HG03139 (cell line): ENCODE measurements around the gene REPS1.
A peak's percentile ranks its signal among the peaks of the same experiment; 100 is the strongest.

Experiments
- ATAC-seq: cut with Tn5 transposase; IDR thresholded peaks from one replicate; pipeline ENCODE4 v1.9.1; 2021; ENCODE audit not compliant: unreplicated experiment

Gene REPS1

GRCh38 chr6:138931660-138932059 is 56.4 kb downstream of the REPS1 start:
- ATAC-seq, result no peak

DNA sequence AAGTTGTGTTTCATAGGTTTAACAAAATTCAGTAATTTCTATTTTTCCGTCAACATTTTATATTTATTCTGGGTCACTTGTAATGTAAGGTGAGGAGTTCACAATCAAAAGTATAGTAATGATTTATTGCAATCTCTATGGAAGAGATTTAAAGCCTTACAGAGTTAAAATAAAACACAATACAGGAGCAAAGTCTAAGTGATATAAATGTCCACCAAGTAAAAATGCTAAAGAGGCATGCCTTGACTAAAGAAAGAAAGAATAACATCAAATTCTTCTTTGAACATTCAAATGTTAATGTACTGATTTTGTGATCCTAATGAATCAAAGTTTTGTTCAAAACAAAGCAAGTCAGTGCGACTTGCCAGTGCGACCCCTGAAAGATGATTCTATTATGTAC is 61.5 kb downstream of the REPS1 start:
- ATAC-seq, result no peak

- no peak for ATAC-seq
Measured at GRCh38 chr6:138925806-138926205, 62.2 kb downstream of the REPS1 start.

DNA sequence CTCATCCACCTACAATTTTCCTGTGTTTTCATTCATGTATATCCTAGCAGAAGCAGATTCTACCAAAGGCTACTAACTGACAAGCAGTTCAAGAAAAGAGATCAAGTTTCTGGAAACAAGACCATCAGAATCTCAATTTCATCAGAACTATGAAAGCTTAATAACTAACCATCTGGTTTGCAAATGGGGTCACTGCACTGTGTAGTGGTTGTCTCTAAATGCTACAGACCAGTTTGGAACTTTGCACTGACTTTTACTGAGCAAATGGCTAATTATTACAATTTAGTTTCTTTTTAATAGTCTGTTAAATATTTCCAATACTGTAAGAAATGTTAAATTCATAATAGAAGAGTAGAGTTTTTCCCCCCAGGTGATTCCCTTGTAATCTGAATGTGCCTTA is 64.5 kb downstream of the REPS1 start:
- no peak for ATAC-seq

GRCh38 chr6:138920906-138921305 is 67.1 kb downstream of the REPS1 start:
- no peak for ATAC-seq

DNA sequence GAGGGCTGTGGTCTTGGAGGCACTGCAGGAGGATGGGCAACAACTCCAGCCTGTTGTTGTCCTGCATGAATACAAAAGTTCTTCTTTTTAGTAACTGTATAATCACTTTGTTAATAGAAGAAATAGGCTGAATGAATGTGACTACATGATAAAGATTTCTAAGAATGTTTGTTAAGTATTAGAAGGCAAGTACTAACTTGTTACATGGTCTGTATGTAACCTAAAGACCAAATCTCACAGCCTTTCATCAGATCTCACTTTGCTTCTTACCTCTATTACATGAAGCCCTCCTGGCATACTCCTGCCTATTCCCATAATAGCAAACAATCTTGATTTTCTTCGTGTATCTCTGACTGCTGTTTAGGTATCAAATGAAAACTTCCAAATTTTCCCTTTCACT is 73.4 kb downstream of the REPS1 start:
- ATAC-seq, result no peak

DNA sequence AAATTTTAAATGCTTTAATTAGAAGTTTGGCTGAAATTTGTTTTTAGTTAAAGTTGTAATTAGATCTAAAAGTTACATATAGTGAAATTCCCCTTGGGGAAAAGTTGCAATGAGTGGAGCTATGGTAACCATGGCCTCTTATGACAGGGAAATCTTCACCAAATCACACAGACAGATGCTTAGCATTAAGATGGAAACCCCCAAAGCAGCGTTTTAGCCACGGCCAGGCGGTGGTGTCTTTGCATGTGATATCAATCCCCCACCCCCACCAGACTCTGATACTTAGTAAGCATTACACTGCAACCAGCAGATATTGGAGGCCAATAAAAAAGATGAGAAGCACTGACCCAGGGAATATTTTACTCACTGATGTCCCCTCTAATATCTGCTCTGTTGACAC is 75.7 kb downstream of the REPS1 start:
- no peak for ATAC-seq

- no peak for ATAC-seq
Measured at GRCh38 chr6:138909975-138910374, 78.1 kb downstream of the REPS1 start.

GRCh38 chr6:138909511-138909910 is 78.5 kb downstream of the REPS1 start:
- ATAC-seq, result no peak

DNA sequence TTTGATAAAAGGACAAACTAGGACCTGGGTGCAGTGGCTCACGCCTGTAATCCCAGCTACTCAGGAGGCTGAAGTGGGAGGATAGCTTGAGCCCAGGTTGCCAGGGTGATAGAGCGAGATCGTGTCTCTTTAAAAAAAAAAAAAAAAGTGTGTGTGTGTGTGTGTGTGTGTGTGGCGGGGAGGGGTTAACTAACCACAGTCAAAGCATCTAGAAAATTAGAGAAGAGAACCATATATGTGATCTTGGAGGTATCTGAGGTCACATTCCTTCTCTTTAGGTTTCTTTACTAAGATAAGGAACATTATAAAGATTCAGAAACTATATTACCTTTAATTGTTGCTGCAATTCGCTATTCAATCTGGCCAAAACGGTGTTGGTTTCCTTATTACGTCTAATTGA is 80.9 kb downstream of the REPS1 start:
- no peak for ATAC-seq

- no peak for ATAC-seq
Measured at GRCh38 chr6:138897031-138897430, 91.0 kb downstream of the REPS1 start.

DNA sequence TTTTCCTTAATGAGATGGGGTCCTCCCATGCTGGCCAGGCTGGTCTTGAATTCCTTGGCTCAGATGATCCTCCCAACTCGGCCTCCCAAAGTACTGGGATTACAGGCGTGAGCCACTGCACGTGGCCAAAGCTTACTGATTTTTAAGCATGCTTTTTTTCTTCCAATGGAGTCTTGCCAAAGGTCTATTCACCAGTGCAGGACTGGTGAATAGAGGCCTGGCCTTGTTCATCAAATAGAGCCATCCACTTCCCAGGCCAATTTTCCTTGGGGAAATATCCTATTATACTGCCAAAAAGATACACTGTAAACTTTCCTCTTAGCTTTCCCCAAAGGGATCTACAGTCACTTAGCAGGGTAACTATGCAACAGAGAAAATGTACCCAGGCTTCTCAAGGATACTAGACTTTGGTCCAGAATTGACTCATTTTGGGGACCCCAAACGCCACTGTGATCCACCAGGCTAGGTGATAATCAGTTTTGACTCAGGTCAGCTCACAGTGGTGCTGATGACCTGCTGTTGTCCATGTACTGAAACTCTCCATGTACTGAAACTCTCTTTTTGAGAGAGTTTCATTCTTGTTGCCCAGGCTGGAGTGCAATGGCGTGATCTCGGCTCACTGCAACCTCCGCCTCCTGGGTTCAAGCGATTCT is 91.8 kb downstream of the REPS1 start:
- ATAC-seq, result no peak

DNA sequence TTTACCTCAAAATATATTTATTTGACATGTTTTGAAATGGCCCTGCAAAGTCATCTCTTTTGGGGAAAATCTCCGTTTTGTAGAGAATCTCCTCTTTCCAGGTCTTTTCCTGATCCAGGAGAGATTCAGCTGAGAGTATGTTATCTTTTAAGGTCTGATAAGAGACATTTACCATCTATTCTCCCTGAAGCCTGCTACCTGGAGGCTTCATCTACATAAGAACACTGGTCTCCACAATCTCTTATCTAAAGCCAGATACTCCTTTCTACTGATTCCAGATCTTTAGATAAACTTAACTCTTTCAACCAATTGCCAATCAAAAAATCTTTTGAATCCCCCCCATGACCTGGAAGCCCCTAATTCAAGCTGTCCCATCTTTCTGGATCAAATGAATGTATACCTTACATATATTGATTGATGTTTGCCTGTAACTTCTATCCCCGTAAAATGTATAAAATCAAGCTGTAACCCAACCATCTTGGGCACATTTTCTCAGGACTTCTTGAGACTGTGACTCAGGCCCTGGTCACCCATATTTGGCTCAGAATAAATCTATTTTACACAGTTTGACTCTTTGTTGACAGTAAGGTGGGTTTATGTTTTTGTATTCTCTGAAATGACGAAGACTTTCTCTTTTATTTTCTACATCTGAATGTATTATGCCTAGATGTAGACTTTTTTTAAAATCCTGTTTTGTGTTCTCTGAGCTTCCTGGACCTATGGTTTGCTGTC is 96.6 kb downstream of the REPS1 start:
- no peak for ATAC-seq

GRCh38 chr6:138885156-138885819 is 102.8 kb downstream of the REPS1 start:
- no peak for ATAC-seq

- peak; percentile 73 for ATAC-seq
Measured at GRCh38 chr6:138882369-138883017, 105.6 kb downstream of the REPS1 start.

- ATAC-seq, result no peak
Measured at GRCh38 chr6:138873191-138873590, 114.9 kb downstream of the REPS1 start.

- ATAC-seq, result no peak
Measured at GRCh38 chr6:138869398-138869797, 118.7 kb downstream of the REPS1 start.

DNA sequence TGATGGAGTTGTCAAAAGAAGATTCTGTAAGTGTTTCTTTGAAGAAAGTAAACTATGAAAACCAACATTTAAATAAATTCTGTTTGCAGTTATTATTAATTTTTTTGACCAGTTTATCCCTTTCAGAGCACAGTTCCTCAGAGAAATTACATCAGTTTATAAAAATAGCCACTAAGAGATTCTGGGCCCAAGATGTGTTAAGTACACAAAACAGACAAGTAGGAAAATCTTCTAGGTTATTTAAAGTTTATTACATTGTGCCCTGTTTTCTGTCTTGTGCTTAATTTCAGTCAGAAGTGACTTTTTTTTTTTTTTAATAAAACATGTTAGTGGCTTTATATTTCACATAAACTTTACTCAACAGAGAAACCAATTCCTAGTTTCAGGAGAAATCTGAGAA is 119.9 kb downstream of the REPS1 start:
- no peak for ATAC-seq

- no peak for ATAC-seq
Measured at GRCh38 chr6:138865480-138866109, 122.5 kb downstream of the REPS1 start.

GRCh38 chr6:138864343-138864890 is 123.6 kb downstream of the REPS1 start:
- ATAC-seq, result no peak

GRCh38 chr6:138863321-138863720 is 124.7 kb downstream of the REPS1 start:
- no peak for ATAC-seq
